ENCODE measurements around the gene SRRD.
"Not testable (repeated sequence)": the region's sequence is repeated elsewhere in the genome, so short reads cannot be mapped to it uniquely, and the experiment has no call there.

The SRRD gene

DNA sequence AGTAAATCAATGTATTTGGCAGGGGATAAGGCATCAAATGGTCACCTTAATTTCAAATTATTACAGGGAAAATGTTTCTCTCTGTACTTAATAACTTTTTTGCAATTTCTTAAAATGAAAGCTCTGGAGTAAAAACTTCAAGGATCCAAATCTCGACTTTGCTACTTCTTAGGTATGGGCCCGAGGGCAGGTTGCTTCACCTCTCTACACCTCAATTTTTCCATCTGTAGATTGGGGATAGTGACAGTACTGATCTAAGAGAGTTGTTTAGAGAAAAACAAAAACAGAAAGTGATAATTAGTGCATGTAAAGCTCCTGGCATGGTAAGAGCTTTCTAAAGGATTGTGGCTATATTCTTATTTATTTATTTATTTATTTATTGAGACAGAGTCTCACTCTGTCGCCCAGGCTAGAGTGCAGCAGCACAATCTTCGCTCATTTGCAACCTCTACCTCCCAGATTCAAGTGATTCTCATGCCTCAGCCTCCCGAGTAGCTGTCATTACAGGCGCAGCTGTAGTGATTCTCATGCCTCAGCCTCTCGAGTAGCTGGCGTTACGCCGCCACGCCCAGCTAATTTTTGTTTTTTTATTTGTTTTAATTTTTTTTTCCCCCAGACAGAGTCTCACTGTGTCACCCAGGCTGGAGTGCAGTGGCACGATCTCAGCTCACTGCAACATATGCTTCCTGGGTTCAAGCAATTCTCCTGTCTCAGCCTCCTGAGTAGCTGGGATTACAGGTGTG is 30.9 kb downstream of the SRRD start:
- in situ Hi-C loops (cut with MboI; ENCODE audit: low sequenced_read_pairs), result no loop called here

DNA sequence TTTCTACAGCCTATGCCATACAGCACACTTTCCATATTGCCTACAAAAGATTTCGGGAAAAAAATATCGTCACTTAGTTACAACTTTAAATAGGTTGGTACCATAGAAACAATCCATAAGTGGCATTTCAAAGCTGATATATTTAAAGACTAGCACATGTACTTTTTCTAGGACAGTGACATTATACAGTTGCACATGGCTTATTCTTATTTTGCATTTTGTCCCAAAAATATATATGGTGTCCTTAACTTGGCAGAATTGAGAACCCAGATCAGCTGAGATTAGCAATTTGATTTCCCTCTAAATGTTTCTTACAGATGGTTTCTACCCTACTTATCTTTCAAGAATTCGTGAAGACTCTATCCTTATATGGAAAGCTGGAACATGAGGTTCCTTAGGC is 32.3 kb downstream of the SRRD start:
- in situ Hi-C loops (cut with MboI; ENCODE audit: low sequenced_read_pairs), result no loop called here

DNA sequence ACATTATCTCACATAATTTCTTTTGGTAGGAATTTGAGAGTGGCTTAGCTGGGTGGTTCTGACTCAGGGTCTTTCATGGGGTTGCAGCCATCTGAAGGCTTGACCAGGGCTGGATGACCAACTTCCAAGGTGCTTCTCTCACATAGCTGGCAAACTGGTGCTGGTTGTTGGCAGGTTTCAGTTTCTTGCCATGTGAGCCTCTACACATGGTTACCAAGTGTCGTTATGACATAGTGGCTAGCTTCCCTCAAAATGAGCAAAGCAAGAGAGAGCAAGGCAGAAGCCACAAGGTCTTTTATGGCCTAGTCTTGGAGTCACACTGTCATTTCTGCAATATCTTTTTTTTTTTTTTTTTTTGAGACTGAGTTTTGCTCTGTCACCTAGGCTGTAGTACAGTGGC is 32.8 kb downstream of the SRRD start:
- in situ Hi-C loops (cut with MboI; ENCODE audit: low sequenced_read_pairs), result no loop called here

DNA sequence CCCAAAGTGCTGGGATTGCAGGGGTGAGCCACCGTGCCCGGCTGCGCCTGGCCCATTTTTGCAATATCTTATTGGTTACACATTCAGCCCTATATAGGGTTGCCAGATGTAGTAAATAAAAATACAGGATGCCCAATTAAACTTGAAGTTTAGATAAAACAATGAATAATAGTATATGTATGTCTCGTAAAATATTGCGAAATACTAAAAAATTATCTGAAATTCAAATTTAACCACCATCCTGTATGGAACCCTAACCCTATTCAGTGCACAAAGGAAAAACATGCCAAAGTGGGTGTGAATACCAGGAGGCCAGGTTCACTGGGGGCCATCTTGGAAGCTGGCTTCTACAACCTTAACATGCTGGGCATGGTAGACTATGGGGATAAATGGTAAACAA is 33.8 kb downstream of the SRRD start:
- in situ Hi-C loops (cut with MboI; ENCODE audit: low sequenced_read_pairs), result no loop called here

DNA sequence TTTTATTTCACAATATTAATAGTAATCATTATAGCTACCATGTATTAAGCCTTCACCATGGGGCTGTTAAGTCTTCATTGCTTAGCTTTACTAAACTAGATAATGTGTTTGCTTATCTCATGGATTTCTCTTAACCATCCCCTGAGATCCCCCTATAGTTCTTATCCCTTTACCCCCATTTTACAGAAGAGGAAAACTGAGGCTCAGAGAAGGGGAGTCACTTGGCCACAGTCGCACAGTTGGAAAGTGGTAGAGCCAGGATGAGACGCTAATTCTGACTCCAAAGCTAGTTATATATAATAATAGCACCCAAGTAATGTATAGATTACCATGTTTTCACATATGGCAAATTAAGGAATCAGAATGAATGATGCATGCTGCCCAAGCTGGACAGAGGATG is 38.3 kb downstream of the SRRD start:
- in situ Hi-C loops (cut with MboI; ENCODE audit: low sequenced_read_pairs), result no loop called here

DNA sequence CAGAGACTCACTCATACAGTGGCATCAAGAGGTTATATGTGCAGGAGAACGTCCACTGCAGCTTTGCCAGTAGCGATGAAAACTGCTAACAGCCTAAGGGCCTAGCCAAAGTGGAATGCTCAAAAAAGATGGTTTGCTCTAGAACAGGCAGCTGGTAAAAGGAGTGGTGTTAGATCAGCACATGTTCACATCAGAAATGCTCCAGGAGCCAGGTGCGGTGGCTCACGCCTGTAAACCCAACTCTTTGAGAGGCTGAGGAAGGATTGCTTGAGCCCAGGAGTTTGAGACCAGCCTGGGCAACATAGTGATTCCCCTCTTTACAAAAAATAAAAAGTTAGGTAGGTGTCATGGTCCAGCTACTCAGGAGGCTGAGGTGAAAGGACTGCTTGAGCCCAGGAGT is 38.9 kb downstream of the SRRD start:
- in situ Hi-C loops (cut with MboI; ENCODE audit: low sequenced_read_pairs), result no loop called here

DNA sequence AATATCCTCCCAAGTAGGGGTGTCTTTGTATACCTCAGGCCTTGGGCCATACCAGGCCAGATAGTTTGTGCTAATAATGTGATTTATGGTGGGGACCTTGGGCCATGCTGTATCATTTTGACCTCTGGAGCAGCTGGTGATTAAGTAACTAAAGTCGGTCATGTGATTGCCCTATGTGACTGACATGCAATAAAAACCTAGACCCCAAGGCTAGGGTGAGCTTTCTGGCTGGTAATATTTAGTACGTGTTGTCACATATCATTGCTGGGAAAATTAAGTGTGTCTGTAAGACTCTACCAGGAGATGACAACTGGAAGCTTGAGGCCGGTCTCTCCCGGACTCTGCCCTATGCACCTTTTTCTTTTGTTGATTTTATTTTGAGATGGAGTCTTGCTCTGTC is 41.2 kb downstream of the SRRD start:
- in situ Hi-C loops (cut with MboI; ENCODE audit: low sequenced_read_pairs), result no loop called here

DNA sequence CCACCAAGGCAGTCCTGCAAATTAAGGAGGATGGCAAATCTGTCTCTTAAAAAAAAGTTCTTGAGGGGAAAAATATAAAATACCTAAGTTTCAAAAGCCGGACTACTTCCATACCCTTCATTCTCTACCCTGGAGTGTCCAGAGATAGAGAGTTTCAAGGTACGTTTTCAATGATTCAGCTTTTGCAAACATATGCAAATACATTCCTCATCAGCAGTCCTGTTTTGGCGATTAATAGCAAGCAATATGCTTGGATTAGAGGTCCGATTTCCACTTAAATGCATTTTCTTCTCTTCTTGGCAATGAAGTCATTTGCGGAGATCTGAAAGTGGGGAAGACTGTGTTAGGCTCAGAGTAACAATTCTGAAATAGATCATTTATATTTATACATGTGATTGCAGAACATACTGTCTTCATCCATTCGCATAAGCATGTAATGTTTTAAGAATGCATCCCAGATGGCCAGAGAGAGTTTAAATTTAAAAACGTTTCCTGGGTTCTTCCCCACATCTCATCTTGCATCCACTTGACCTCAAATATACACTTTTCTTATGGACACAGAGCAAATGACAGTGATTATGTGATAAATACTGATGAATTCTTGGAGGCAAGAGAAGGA is 42.4 kb downstream of the SRRD start:
- in situ Hi-C loops (cut with MboI; ENCODE audit: low sequenced_read_pairs), result no loop called here

DNA sequence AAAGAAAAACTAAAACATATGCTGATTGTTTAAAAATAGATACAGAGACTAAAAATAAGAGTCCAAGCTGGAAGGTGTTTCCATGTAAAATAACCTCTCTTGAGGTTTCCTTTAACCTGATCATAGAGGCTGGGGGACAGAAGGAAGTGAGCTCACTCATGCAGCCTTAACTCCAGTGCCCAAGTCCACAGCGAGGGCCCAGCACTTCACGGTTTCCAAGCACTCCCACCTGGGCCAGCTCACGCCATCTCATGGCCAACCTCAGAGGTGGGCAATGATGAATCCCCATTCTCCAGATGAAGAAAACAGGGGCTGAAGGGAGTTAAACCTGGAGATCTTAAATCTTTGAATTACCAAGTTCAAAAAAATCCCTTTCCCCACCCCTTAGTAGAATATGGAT is 43.5 kb downstream of the SRRD start:
- in situ Hi-C loops (cut with MboI; ENCODE audit: low sequenced_read_pairs), result no loop called here

DNA sequence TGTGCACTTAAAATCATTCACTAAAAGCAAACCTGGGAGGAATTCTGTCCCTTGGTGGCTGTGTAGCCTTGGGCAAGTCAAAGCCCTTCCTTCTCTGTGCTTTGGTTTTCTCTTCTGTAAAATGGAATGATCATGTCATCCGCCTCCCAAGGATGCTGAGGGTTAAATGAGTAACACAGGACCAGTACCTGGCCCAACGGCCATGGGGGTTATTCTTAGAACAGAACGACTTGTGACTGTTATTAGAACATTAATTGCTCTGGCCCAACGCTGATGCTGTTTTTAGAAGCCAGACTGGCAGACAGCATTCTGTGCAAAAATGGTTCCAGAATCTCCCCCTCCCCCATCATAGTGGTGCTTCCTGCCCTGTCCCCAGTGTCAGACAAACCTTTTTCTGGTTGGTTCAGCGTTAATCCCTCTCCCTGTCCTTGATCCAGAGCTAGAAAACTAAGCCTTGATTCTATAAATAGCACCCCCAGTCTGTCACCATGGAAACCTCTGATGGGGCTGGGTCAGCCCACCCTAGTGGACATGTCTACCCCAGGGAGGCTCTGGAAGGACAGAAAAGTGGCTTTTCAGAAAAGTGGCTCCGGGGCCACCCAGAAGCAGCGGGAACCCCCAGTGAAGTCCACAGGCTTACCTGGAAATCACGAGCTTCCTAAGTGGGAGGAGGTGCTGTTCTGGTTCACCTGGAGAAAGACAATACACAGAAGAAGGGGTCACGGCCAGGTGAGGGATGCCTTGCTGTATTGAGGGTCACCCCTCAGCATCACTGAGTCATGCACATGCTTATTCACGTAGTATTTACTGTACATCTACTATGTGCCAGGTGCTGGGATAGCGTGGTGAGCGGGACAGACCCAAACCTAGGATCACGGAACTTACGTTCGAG is 44.1 kb downstream of the SRRD start:
- in situ Hi-C loops (cut with MboI; ENCODE audit: low sequenced_read_pairs), result no loop called here

DNA sequence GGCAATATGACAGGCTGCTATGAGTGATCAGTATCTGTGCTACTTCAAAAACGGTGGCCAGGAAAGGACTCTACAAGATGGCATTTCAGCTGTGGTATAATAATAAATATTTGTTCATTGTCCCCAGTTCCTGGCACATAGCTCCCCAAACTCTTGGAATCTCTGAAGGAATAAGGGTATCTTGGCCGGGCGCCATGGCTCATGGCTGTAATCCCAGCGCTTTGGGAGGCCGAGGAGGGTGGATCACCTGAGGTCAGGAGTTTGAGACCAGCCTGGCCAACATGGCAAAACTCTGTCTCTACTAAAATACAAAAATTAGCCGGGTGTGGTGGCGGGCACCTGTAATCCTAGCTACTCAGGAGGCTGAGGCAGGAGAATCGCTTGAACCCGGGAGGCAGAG is 44.8 kb downstream of the SRRD start:
- in situ Hi-C loops (cut with MboI; ENCODE audit: low sequenced_read_pairs), result not testable (repeated sequence)

DNA sequence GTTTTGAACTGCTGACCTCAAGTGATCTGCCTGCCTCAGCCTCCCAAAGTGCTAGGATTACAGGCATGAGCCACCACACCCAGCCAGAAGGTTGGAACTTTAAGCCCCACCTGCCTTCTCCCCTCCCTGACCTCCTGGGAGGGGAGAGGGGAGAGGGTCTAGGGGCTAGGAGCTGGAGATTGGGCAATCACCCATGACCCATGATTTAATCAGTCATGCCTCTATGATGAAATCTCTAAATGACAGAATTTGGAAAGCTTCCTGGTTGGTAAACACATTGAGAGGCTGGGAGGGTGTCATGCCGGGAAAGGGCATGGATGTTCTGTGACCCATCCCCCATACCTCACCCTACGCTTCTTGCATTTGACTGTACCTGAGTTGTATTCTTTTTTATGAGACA is 45.7 kb downstream of the SRRD start:
- in situ Hi-C loops (cut with MboI; ENCODE audit: low sequenced_read_pairs), result no loop called here

DNA sequence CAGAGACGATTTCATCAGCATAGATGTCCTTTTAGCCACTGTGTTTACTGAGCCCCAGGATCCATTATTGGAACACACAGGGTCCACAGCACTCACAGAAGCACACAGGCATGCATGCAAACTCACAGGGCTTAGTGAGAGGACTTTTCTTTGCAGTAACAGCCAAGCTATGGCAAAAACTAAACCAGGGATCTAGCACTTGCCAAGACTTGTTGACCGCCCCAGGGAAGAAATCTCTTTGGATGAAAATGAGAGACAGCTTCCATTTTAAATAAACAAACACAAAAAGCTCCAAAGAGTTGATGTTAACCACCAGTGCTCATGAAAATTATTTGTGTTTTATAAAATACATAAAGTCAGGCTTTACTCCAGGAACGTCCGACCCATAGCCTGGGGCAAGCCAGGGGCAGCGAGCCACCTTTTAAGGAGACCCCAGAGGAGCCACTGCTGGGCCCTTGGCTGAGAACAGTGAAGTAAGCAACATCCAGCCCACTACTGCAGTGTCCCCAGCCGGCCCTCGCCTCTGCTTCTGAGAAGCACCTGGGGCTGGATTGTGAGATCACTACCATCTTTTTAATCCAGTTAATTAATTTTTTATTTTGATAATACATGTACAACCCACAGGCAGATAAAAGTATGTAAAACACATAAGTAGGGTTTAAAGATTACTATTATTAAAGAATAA is 50.6 kb downstream of the SRRD start:
- in situ Hi-C loops (cut with MboI; ENCODE audit: low sequenced_read_pairs), result no loop called here

DNA sequence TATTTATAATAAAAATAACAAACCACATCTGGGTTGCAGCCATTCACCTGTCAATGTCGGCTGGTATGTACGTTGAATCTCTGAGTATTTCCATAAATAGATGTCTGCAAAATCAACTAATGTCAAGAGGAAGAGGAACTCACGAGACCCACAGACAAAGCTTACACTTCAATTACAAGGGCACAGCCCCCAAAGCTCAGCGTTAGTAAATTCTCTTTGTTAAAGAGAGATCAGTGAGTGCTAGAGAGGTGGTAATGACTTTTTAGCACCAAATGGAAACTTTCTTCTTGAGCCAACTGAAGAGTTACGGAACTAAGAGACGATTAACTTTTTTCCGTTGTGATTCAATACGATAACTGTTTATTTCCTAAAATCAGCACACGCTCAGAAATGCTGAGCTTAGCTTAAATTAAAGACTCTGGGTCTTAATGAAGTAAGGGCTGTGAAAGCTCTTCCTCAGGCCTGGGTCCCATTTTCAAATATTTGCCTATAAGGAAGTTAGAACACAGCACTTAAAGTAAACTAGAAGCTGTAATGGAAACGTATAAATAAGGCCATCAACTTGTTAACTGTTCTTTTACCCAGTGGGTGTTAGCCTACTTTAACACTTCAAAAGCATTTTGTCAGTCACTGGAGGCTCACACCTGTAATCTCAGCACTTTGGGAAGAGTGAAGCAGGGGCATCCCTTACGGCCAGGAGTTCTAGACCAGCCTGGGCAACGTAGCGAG is 51.4 kb downstream of the SRRD start:
- in situ Hi-C loops (cut with MboI; ENCODE audit: low sequenced_read_pairs), result no loop called here

DNA sequence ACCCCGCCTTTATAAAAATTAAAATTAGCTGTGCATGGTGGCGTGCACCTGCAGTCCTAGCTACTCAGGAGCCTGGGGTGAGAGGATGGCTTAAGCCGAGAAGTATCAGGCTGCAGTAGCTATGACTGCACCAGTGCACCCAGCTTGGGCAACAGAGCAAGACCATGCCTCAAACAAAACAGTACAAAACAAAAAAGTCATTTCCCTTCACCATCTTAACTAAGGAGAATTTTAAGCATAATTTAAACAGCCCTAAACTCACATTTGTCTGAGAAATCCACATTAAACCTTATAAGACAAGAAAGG is 51.9 kb downstream of the SRRD start:
- in situ Hi-C loops (cut with MboI; ENCODE audit: low sequenced_read_pairs), result no loop called here

DNA sequence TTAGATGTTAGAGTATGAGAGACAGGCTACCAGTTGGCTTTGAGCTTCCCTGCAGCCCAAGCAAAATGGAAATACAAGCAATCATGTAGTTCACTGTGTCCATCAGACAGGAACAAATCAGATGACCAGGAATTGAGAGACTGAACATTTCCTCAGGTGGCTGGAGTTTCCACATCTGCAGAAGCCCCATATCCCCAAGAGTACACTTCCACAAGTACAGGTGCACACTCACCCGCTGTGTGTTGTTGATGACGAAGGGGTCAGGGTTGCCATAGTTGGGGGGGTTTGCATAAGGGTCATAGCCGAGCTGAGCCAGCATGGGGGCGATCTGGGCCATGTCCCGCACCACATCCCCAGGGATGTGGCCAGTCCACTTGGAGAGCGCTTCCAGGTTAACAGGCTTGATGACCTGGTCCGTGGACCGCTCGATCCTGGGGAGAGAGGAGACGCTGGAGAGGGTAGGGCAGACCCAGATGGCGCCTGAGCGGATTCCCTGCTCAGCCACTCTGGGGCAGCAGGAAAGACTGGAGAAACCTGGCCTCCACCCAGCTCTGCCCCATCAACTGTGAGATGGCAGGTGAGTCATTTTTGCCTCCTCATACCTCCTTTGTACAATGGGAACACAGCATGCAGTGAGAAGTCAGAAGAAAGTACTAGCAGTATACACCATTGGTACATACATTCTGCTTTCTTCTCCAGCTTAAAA is 52.5 kb downstream of the SRRD start:
- in situ Hi-C loops (cut with MboI; ENCODE audit: low sequenced_read_pairs), result no loop called here

DNA sequence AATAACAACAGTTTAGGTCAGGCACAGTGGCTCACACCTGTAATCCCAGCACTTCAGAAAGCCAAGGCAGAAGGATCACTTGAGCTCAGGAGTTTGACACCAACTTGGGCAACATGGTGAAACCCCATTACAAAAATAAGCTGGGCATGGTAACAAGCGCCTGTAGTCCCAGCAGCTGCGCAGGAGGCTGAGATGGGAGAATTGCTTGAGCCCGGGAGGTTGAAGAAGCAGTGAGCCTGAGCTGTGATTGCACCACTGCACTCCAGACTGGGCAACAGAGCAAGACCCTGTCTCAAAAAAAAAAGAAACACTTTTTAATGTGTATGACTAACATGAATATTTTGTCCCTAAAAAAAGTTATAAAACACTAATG is 53.1 kb downstream of the SRRD start:
- in situ Hi-C loops (cut with MboI; ENCODE audit: low sequenced_read_pairs), result no loop called here

DNA sequence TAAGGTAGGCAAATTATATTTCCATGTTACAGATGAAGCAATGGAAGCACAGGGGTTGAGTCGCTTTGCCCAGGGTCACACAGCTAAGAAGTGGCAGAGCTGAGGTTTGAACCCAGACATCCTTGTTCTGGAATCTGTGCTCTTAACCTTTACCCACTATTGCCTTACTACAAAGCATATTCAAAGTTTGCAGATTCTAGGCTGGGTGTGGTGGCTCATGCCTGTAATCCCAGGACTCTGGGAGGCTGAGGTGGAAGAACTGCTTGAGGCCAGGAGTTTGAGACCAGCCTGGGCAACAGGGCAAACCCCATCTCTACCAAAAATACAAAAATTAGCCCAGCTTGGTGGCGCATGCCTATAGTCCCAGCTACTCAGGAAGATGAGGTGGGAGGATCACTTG is 56.4 kb downstream of the SRRD start:
- in situ Hi-C loops (cut with MboI; ENCODE audit: low sequenced_read_pairs), result no loop called here

DNA sequence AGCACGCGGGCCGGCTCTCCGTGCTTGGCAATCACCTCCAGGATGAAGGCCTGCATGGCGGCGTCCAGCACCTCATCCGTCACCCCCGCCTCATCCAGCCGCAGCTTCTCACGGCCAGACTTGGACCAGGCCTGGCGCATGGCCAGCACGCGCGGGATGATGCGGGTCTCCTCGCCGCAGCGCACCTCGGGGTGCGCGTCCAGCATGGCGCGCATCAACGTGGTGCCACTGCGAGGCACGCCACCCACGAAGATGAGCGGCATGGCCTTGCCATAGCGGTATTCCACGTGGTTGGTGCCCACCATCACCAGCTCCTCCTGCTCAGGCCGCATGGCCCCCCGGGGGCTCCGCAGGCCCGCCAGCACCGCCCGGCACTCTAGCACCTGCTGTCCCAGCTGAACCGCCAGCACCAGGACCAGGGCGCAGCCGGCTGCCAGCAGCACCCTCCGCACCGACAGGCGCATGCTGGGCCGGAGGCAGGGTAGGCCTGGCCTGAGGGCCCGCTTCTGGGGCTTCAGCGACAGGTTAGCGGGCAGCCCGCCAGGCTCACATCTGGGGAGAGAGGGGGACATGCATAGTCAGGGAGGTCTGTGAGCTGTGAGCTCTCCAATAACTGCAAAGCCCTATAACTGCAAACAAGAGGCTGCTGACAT is 57.6 kb downstream of the SRRD start:
- in situ Hi-C loops (cut with MboI; ENCODE audit: low sequenced_read_pairs), result no loop called here

DNA sequence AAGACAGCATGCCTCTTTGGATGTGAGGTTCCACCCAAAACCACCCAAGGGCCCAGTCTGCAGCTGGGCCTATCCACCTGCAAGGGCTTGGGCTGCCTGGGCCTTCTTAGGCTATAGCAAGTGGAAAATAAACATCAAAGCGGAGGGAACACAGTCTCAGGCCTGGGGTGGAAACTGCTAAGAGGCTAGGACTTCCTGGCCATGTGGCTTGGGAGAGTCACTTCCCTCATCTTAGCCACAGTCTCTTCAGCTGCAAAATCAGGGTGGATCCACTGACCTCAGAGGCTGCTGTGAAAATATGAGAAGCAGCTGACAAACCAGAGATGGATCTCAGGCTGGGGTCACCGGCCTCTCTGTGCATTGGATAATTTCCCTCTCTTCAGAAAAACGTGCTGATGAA is 59.2 kb downstream of the SRRD start:
- in situ Hi-C loops (cut with MboI; ENCODE audit: low sequenced_read_pairs), result no loop called here
